ENCODE measurements around the gene IMMP2L. TPM values are rescaled to one million over a fixed set of nuclear protein-coding genes. Genes with fewer than 3 reads are reported as not detected.

The IMMP2L gene
- total and polyA plus RNA-seq, 2 of the 13 experiments (the other 11 are each of a cell fraction or from before 2014, with no cell fraction given), result 7.8 to 16.9 TPM

GRCh38 chr7:110669410-110669809, 892.9 kb downstream of the IMMP2L start:
- WGBS (ENCODE audit: low lambda C conversion rate), result 48% methylated on average over 5 of the region's 5 CpGs
- in situ Hi-C loops (cut with HindIII; ENCODE audit: extremely low pct_ligation_motif_present, low pct_unique_long_range_greater_than_20kb), result no loop called here
- no peak for FAIRE-seq

GRCh38 chr7:110664803-110665202, 897.5 kb downstream of the IMMP2L start:
- no peak for DNase-seq (ENCODE audit: low spot score)
- intact Hi-C loops (cut with micrococcal nuclease; ENCODE audit: unreplicated experiment), result no loop called here
- H2AFZ ChIP-seq (ENCODE audit: low read length), result no peak overlapping the region
- no TSS peak for BruUV-seq (replicated peaks)
- no peak overlapping the region for H3K9ac ChIP-seq (ENCODE audit: insufficient read depth, low read depth, low read length)
- no peak overlapping the region for H3K4me3 ChIP-seq (replicated peaks in 1 of 3; ENCODE audit: insufficient read depth in 1 of 3, low read depth in 2 of 3, low read length in 3 of 3)
- ChIA-PET CTCF (ENCODE audit: low intra/inter-chr PET ratio, low total read pairs) (no interaction called here), POLR2A (no interaction called here)
- H3K79me2 ChIP-seq (ENCODE audit: insufficient read depth, low read length), result no peaks in the 10 kb centered on the region
- H3K9me3 ChIP-seq (ENCODE audit: low read length), result no peaks in the 10 kb centered on the region; the same call in 1 of the 2 replicates
- H3K27me3 ChIP-seq (ENCODE audit: control insufficient read depth in 1 of 2, insufficient read depth in 2 of 2, low read length in 2 of 2), result no peaks in the 10 kb centered on the region
- in situ Hi-C loops (cut with HindIII; ENCODE audit: extremely low pct_ligation_motif_present, low pct_unique_long_range_greater_than_20kb), result no loop called here
- H4K20me1 ChIP-seq (ENCODE audit: insufficient read depth, low read length), result no peaks in the 10 kb centered on the region
- no peak for FAIRE-seq
- ATAC-seq, result no peak
- H3K36me3 ChIP-seq (replicated peaks in 1 of 2; ENCODE audit: control insufficient read depth in 1 of 2, insufficient read depth in 2 of 2, low read length in 2 of 2), result no peaks in the 10 kb centered on the region
- no peak overlapping the region for H3K4me2 ChIP-seq (ENCODE audit: low read depth, low read length)
- H3K4me1 ChIP-seq (ENCODE audit: insufficient read depth, low read length), result no peaks in the 10 kb centered on the region
- WGBS (ENCODE audit: low lambda C conversion rate), result 53% methylated on average over 4 of the region's 4 CpGs
- no peak overlapping the region for H3K27ac ChIP-seq (ENCODE audit: extremely low read length, insufficient read depth, low read length)
- TF ChIP-seq SP1 (IDR thresholded peaks at IDR 0.05) (no peak), SP1 (CRISPR knock-in tag; IDR thresholded peaks at IDR 0.05) (no peak), MIER3 (CRISPR knock-in tag; IDR thresholded peaks at IDR 0.05; ENCODE audit: borderline replicate concordance) (no peak), ZNF552 (CRISPR knock-in tag; IDR thresholded peaks at IDR 0.05; ENCODE audit: borderline replicate concordance) (no peak), FOXK2 (IDR thresholded peaks at IDR 0.05) (no peak), NFIC (IDR thresholded peaks at IDR 0.05; ENCODE audit: low read length) (no peak), ZBTB4 (CRISPR knock-in tag; IDR thresholded peaks at IDR 0.05; ENCODE audit: borderline replicate concordance) (no peak), NR2C2 (CRISPR knock-in tag; IDR thresholded peaks at IDR 0.05; ENCODE audit: borderline replicate concordance) (no peak), ZNF737 (CRISPR knock-in tag; IDR thresholded peaks at IDR 0.05; ENCODE audit: borderline replicate concordance) (no peak), GLI4 (CRISPR knock-in tag; IDR thresholded peaks at IDR 0.05; ENCODE audit: borderline replicate concordance) (no peak), ZNF260 (CRISPR knock-in tag; IDR thresholded peaks at IDR 0.05; ENCODE audit: borderline replicate concordance, low read depth) (no peak), SOX13 (IDR thresholded peaks at IDR 0.05) (no peak), SOX13 (CRISPR knock-in tag; conservative IDR thresholded peaks at IDR 0.05 in 1 of 2, IDR thresholded peaks at IDR 0.05 in 1 of 2) (no peak), ZNF720 (CRISPR knock-in tag; IDR thresholded peaks at IDR 0.05) (no peak), ZNF879 (CRISPR knock-in tag; IDR thresholded peaks at IDR 0.05) (no peak)

More at GRCh38 chr7:110669410-110669809, 892.9 kb downstream of the IMMP2L start:
- no peaks in the 10 kb centered on the region for H3K27me3 ChIP-seq (ENCODE audit: control insufficient read depth in 1 of 2, insufficient read depth in 2 of 2, low read length in 2 of 2)
- intact Hi-C loops (cut with micrococcal nuclease; ENCODE audit: unreplicated experiment), result no loop called here
- no peak for TF ChIP-seq DNMT1 (CRISPR knock-in tag; IDR thresholded peaks at IDR 0.05)
- TF ChIP-seq CC2D1A (CRISPR knock-in tag; IDR thresholded peaks at IDR 0.05), result no peak
- no peak for TF ChIP-seq RBM22 (optimal IDR thresholded peaks at IDR 0.05; ENCODE audit: low read length)
- no peak for TF ChIP-seq SSRP1 (CRISPR knock-in tag; IDR thresholded peaks at IDR 0.05)
- TF ChIP-seq ZNF547 (CRISPR knock-in tag; IDR thresholded peaks at IDR 0.05), result no peak
- no peak for TF ChIP-seq ZNF569 (CRISPR knock-in tag; IDR thresholded peaks at IDR 0.05; ENCODE audit: borderline replicate concordance)
- TF ChIP-seq KMT2B (CRISPR knock-in tag; IDR thresholded peaks at IDR 0.05), result no peak
- no peak for TF ChIP-seq MZF1 (CRISPR knock-in tag; IDR thresholded peaks at IDR 0.05; ENCODE audit: borderline replicate concordance)
- TF ChIP-seq NFE2L2 (IDR thresholded peaks at IDR 0.05; ENCODE audit: low read length), result no peak
- TF ChIP-seq ZNF180 (CRISPR knock-in tag; IDR thresholded peaks at IDR 0.05; ENCODE audit: borderline replicate concordance, low read depth), result no peak
- TF ChIP-seq PHF20 (CRISPR knock-in tag; IDR thresholded peaks at IDR 0.05), result no peak
- no peak for TF ChIP-seq U2AF2 (IDR thresholded peaks at IDR 0.05; ENCODE audit: low read depth, low read length)
- no peak for TF ChIP-seq MLLT10 (CRISPR knock-in tag; IDR thresholded peaks at IDR 0.05)
- ATAC-seq (no peak), DNase-seq (ENCODE audit: low spot score) (no peak)
- no peaks in the 10 kb centered on the region for H3K36me3 ChIP-seq (replicated peaks in 1 of 2; ENCODE audit: control insufficient read depth in 1 of 2, insufficient read depth in 2 of 2, low read length in 2 of 2)
- H3K4me2 ChIP-seq (ENCODE audit: low read depth, low read length), result no peak overlapping the region
- BruUV-seq (replicated peaks), result no TSS peak
- no peak overlapping the region for H3K4me3 ChIP-seq (replicated peaks in 1 of 3; ENCODE audit: insufficient read depth in 1 of 3, low read depth in 2 of 3, low read length in 3 of 3)
- H3K27ac ChIP-seq (ENCODE audit: extremely low read length, insufficient read depth, low read length), result no peak overlapping the region
- CTCF ChIA-PET (ENCODE audit: low intra/inter-chr PET ratio, low total read pairs), result no interaction called here
- no peaks in the 10 kb centered on the region for H4K20me1 ChIP-seq (ENCODE audit: insufficient read depth, low read length)
- peaks cover 26% of the 10 kb centered on the region for H3K9me3 ChIP-seq (ENCODE audit: low read length)
- H2AFZ ChIP-seq (ENCODE audit: low read length), result no peak overlapping the region
- POLR2A ChIA-PET, result no interaction called here
- no peaks in the 10 kb centered on the region for H3K79me2 ChIP-seq (ENCODE audit: insufficient read depth, low read length)
- no peaks in the 10 kb centered on the region for H3K4me1 ChIP-seq (ENCODE audit: insufficient read depth, low read length)
- H3K9ac ChIP-seq (ENCODE audit: insufficient read depth, low read depth, low read length), result no peak overlapping the region

Measured in HepG2 (cell line).